ENCODE results near the gene ZCWPW1. TPM values are rescaled to one million over a fixed set of nuclear protein-coding genes. Genes with fewer than 3 reads are reported as not detected.

Gene ZCWPW1
- total RNA-seq, 1 experiment from 2014 or later = 4.1 TPM

- DNase-seq = no peak
- no peak for TF ChIP-seq CTCF (IDR thresholded peaks at IDR 0.05; ENCODE audit: unreplicated experiment)
- CTCF ChIA-PET = interaction anchor here (0.6 kb wide), 1 partner anchor 1846 kb away, joined by 3 read pairs; no protein-coding TSS in a partner anchor
- BruUV-seq (replicated peaks) = no TSS peak
- no peak overlapping the region for H3K27ac Mint-ChIP-seq (ENCODE audit: unreplicated experiment)
- H3K9me3 Mint-ChIP-seq (ENCODE audit: low read depth, unreplicated experiment) = no peaks in the 10 kb centered on the region
- H3K27me3 Mint-ChIP-seq (ENCODE audit: unreplicated experiment) = no peaks in the 10 kb centered on the region
- intact Hi-C loops (cut with micrococcal nuclease; ENCODE audit: unreplicated experiment) = no loop called here
- no peaks in the 10 kb centered on the region for H3K4me1 Mint-ChIP-seq (ENCODE audit: low read depth, unreplicated experiment)
- H3K36me3 Mint-ChIP-seq (ENCODE audit: insufficient read depth, unreplicated experiment) = peaks cover 13% of the 10 kb centered on the region
- no peak overlapping the region for H3K4me3 Mint-ChIP-seq (ENCODE audit: low read depth, unreplicated experiment)
These were observed 38.4 kb upstream of the ZCWPW1 start for GRCh38 chr7:100466653-100467605.

DNA sequence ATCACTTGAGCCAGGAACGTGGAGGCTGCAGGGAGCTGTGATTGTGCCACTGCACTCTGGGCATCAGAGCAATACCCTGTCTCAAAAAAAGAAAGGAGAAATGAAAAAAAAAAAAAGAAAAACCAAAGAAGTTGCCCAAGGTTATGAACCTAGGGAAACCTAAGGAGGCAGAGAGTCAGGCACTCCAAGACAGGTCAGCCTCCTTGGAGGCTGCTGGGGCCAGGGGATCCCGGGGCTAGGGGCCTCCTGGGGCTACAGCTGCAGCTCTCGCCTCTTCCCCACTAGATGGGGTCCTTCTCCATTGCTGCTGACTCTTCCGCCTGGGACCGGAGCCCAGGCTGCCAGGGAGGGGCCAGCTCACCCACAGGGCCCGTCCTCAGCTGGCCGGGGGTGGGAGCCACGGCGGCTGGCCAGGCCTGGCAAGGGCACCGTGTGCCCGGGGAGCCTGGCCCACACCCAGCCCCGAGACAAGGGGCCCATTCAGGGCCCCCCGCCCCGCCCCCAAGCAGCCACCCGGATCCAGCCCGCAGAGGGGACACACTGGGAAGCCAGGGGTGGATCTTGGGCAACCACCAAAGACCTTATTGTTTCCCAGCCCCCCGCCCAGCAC, 37.3 kb upstream of the ZCWPW1 start:
- TF ChIP-seq CTCF (IDR thresholded peaks at IDR 0.05; ENCODE audit: unreplicated experiment) = peak; percentile 52
- intact Hi-C loops (cut with micrococcal nuclease; ENCODE audit: unreplicated experiment) = no loop called here
- CTCF ChIA-PET = interaction anchor here (0.7 to 1.1 kb wide), 7 partner anchors 8 to 817 kb away, joined by 3 to 4 read pairs (median 3); no protein-coding TSS in a partner anchor
- Mint-ChIP-seq H3K4me1 (ENCODE audit: low read depth, unreplicated experiment) (no peaks in the 10 kb centered on the region), H3K27ac (ENCODE audit: unreplicated experiment) (no peak overlapping the region), H3K9me3 (ENCODE audit: low read depth, unreplicated experiment) (no peaks in the 10 kb centered on the region), H3K4me3 (ENCODE audit: low read depth, unreplicated experiment) (no peak overlapping the region), H3K27me3 (ENCODE audit: unreplicated experiment) (no peaks in the 10 kb centered on the region), H3K36me3 (ENCODE audit: insufficient read depth, unreplicated experiment) (peaks cover 13% of the 10 kb centered on the region)
- BruUV-seq (replicated peaks) = no TSS peak
- peak; percentile 73 for DNase-seq

GRCh38 chr7:100465299-100465698, 36.8 kb upstream of the ZCWPW1 start:
- Mint-ChIP-seq H3K27me3 (ENCODE audit: unreplicated experiment) (no peaks in the 10 kb centered on the region), H3K36me3 (ENCODE audit: insufficient read depth, unreplicated experiment) (peaks cover 13% of the 10 kb centered on the region), H3K4me3 (ENCODE audit: low read depth, unreplicated experiment) (no peak overlapping the region), H3K4me1 (ENCODE audit: low read depth, unreplicated experiment) (no peaks in the 10 kb centered on the region), H3K9me3 (ENCODE audit: low read depth, unreplicated experiment) (no peaks in the 10 kb centered on the region), H3K27ac (ENCODE audit: unreplicated experiment) (no peak overlapping the region)
- intact Hi-C loops (cut with micrococcal nuclease; ENCODE audit: unreplicated experiment) = no loop called here
- CTCF ChIA-PET = interaction anchor here (0.7 to 1.1 kb wide), 7 partner anchors 7 to 123 kb away, joined by 3 to 11 read pairs (median 3); partner anchors contain the start of gene NYAP1
- no TSS peak for BruUV-seq (replicated peaks)
- TF ChIP-seq CTCF (IDR thresholded peaks at IDR 0.05; ENCODE audit: unreplicated experiment) = no peak
- no peak for DNase-seq

- H3K27ac Mint-ChIP-seq (ENCODE audit: unreplicated experiment) = no peak overlapping the region
- H3K4me3 Mint-ChIP-seq (ENCODE audit: low read depth, unreplicated experiment) = no peak overlapping the region
- H3K9me3 Mint-ChIP-seq (ENCODE audit: low read depth, unreplicated experiment) = no peaks in the 10 kb centered on the region
- no peaks in the 10 kb centered on the region for H3K27me3 Mint-ChIP-seq (ENCODE audit: unreplicated experiment)
- no peak for DNase-seq
- no TSS peak for BruUV-seq (replicated peaks)
- H3K4me1 Mint-ChIP-seq (ENCODE audit: low read depth, unreplicated experiment) = no peaks in the 10 kb centered on the region
- CTCF ChIA-PET = interaction anchor here (0.7 to 1.0 kb wide), 3 partner anchors 18 to 124 kb away, joined by 3 to 11 read pairs (median 6); partner anchors contain the start of gene NYAP1
- intact Hi-C loops (cut with micrococcal nuclease; ENCODE audit: unreplicated experiment) = no loop called here
- no peak for TF ChIP-seq CTCF (IDR thresholded peaks at IDR 0.05; ENCODE audit: unreplicated experiment)
- H3K36me3 Mint-ChIP-seq (ENCODE audit: insufficient read depth, unreplicated experiment) = peaks cover 13% of the 10 kb centered on the region
These were observed 36.3 kb upstream of the ZCWPW1 start for GRCh38 chr7:100464791-100465190.
